B cell (primary cell): Measurements from ENCODE around the gene NOXA1. TPM values are rescaled to one million over a fixed set of nuclear protein-coding genes. Genes with fewer than 3 reads are reported as not detected.
A peak's percentile ranks its signal among the peaks of the same experiment; 100 is the strongest.

ENCODE experiments used
- ATAC-seq: fragments of 200-7000 bp; cut with Tn5 transposase; one replicate; pipeline ENCODE4 v1.10.0; 2021; ENCODE audit warnings: low read depth, mild to moderate bottlenecking, moderate number of reproducible peaks, moderate library complexity
- CTCF ChIA-PET: fragments of 350-600 bp; sonication (Branson Sonifier 250); formaldehyde crosslinking; loops from one replicate; lab custom pipeline; 2021; ENCODE audit warnings: antibody characterized with exemption, inconsistent platforms; lab: Charles Lee
- POLR2A ChIA-PET: fragments of 350-600 bp; sonication (Branson Sonifier 250); formaldehyde crosslinking; loops from one replicate; lab custom pipeline; 2021; ENCODE audit warnings: antibody characterized with exemption; lab: Charles Lee
- DNase-seq: peaks from one replicate; pipeline ENCODE4 v3.0.0; 2013
- H2AFZ ChIP-seq: 2 replicates; pipeline ENCODE4 v1.6.1; 2012; ENCODE audit warnings: mild to moderate bottlenecking, low read depth, low read length; ENCODE audit not compliant: insufficient read depth, poor library complexity, severe bottlenecking
- H3K27ac ChIP-seq, 2 donors: 1 replicate in 1 of 2; 2 replicates in 1 of 2; pipeline ENCODE4 v1.5.1; 2012 to 2013; ENCODE audit warnings: low read length in 2 of 2, mild to moderate bottlenecking in 2 of 2, moderate library complexity in 1 of 2
- H3K27me3 ChIP-seq, 4 experiments: fragments of 200-600 bp in 1 of 4; sonication (generic) in 1 of 4; replicated peaks in 1 of 4; 1 replicate in 2 of 4; 2 replicates in 2 of 4; pipeline versions ENCODE4 v1.6.1 to v1.7.0; 2013 to 2016; ENCODE audit warnings: low read length in 3 of 4, mild to moderate bottlenecking in 2 of 4, mixed read lengths in 1 of 4, moderate library complexity in 1 of 4; ENCODE audit not compliant: insufficient read depth in 4 of 4, control insufficient read depth in 3 of 4; ENCODE audit errors: control extremely low read depth in 1 of 4
- H3K36me3 ChIP-seq, 2 experiments: replicated peaks in 1 of 2; 1 replicate in 1 of 2; 2 replicates in 1 of 2; pipeline versions ENCODE4 v1.6.1 to v1.7.1; 2013; ENCODE audit warnings: low read length in 1 of 2; ENCODE audit not compliant: insufficient read depth in 2 of 2, control insufficient read depth in 1 of 2; ENCODE audit errors: control extremely low read depth in 1 of 2, extremely low read depth in 1 of 2
- H3K4me1 ChIP-seq, 2 donors: fragments of 200-600 bp in 1 of 2; sonication (generic) in 1 of 2; 1 replicate in 1 of 2; 2 replicates in 1 of 2; pipeline versions ENCODE4 v1.5.1 to v1.6.1; 2013 to 2017; ENCODE audit warnings: low read length in 2 of 2; ENCODE audit not compliant: control insufficient read depth in 2 of 2, insufficient read depth in 2 of 2
- H3K4me2 ChIP-seq: replicated peaks from 2 replicates; pipeline ENCODE3; 2012; ENCODE audit warnings: mild to moderate bottlenecking, low read depth, low read length; ENCODE audit not compliant: poor library complexity, severe bottlenecking
- H3K4me3 ChIP-seq, 5 experiments: fragments of 200-600 bp in 1 of 5; sonication (generic) in 1 of 5; 1 replicate in 3 of 5; 2 replicates in 2 of 5; pipeline versions ENCODE4 v1.5.1 to v1.7.0; 2011 to 2016; ENCODE audit warnings: low read length in 4 of 5, mild to moderate bottlenecking in 4 of 5, low read depth in 2 of 5, control low read depth in 1 of 5, moderate library complexity in 1 of 5; ENCODE audit not compliant: insufficient read depth in 1 of 5; ENCODE audit errors: control extremely low read depth in 1 of 5, extremely low read depth in 1 of 5
- H3K79me2 ChIP-seq: fragments of 200-600 bp; sonication (generic); one replicate; pipeline ENCODE4 v1.6.0; 2016; ENCODE audit warnings: low read length; ENCODE audit not compliant: control insufficient read depth, insufficient read depth
- H3K9ac ChIP-seq: fragments of 200-600 bp; sonication (generic); 2 replicates; pipeline ENCODE4 v1.6.1; 2017; ENCODE audit warnings: mild to moderate bottlenecking, low read length, moderate library complexity
- H3K9me3 ChIP-seq, 3 donors: one replicate each; pipeline versions ENCODE4 v1.6.1 to v1.7.1; 2013; ENCODE audit warnings: low read length in 2 of 3; ENCODE audit not compliant: control insufficient read depth in 2 of 3, insufficient read depth in 1 of 3; ENCODE audit errors: control extremely low read depth in 1 of 3
- H4K20me1 ChIP-seq: 2 replicates; pipeline ENCODE4 v1.6.0; 2012; ENCODE audit warnings: mild to moderate bottlenecking, low read length; ENCODE audit not compliant: insufficient read depth, control insufficient read depth, poor library complexity, severe bottlenecking
- H3K27ac Mint-ChIP-seq: one replicate; pipeline ENCODE4 v1.8.0; 2021; ENCODE audit warnings: mixed read lengths
- H3K27me3 Mint-ChIP-seq: one replicate; pipeline ENCODE4 v1.8.0; 2021; ENCODE audit warnings: mixed read lengths
- H3K4me1 Mint-ChIP-seq: one replicate; pipeline ENCODE4 v1.8.0; 2021; ENCODE audit warnings: mixed read lengths
- H3K4me3 Mint-ChIP-seq: one replicate; pipeline ENCODE4 v1.8.0; 2021; ENCODE audit warnings: mixed read lengths
- H3K9me3 Mint-ChIP-seq: one replicate; pipeline ENCODE4 v1.8.0; 2022; ENCODE audit warnings: mixed read lengths; ENCODE audit not compliant: insufficient read depth
- EZH2 ChIP-seq: IDR thresholded peaks from 2 replicates; pipeline ENCODE4 v1.6.1; 2012; ENCODE audit warnings: borderline replicate concordance, low read depth, mild to moderate bottlenecking, moderate library complexity, low read length; ENCODE audit not compliant: insufficient read depth, poor library complexity, severe bottlenecking
- WGBS: methylation state at CpG from one replicate; pipeline ENCODE4 v1.1.5; 2013; ENCODE audit warnings: missing lambda C conversion rate; ENCODE audit not compliant: insufficient coverage; 5-methylcytosine and 5-hydroxymethylcytosine counted together
- intact Hi-C: fragments of 100-400 bp; cut with micrococcal nuclease; formaldehyde crosslinking; loops from one replicate; pipeline ENCODE4 v1.10.0; 2022
- polyA plus RNA-seq: library from polyadenylated mRNA; depleted of rRNA; stranded (reverse); fragments of >200 nt; gene quantifications from 2 replicates; pipeline ENCODE4 v1.2.3, GENCODE V29; 2012
- total RNA-seq, 2 donors: library from RNA; stranded (reverse); fragments of 120-200 nt in 1 of 2; gene quantifications; 1 replicate in 1 of 2; 2 replicates in 1 of 2; pipeline versions ENCODE4 v1.2.3 to v1.2.4, GENCODE V29; 2013 to 2022
- TF ChIP-seq, protein P1 (sequence below): fragments of 200-600 bp; IDR thresholded peaks from one replicate; pipeline ENCODE4 v1.8.0; 2022; ENCODE audit warnings: antibody characterized with exemption, mild to moderate bottlenecking

Gene NOXA1
- total and polyA plus RNA-seq, 2 donors (not counting 1 experiment from before 2014, with no cell fraction given): 5.7 to 7.7 TPM

DNA sequence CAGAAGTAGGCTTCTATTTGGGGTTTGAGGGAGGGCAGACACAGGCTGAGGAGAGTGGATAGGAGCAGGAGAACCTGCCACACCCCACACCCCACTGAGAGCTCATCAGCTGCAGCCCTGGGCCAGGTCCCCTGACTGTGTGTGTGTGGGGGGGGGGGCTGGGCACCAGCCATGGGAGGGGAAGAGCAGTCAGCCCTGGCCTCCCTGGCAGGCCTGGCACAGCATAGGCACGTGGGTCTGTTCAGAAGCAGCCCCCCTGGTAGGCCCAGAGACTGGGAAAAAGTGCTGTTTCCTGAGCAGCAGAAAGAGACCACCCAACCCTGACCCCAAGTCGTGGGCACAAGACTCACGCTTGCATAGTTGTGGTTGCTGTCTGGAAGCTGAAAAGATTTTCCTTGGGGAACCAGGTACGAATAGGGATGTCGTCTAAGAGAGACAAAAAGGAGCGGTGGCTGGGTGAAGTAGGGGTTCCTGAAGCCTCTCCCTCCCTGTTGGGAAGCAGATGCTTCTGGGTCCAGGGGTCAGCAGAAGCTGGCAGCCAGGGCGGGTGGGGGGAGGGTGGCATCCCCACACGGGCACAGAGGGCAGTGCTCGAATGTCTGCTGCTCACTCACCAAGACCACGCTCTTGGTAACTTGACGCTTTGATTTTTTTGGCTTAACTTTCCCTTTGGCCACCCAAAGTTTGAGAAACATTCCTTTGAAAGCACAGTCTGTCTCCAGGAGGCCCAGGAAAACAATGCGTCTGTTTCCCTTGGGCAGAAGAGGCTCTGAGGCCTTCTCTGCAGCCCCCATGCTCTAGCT is 33.1 kb downstream of the NOXA1 start:
- H3K36me3 ChIP-seq: peaks cover 0 to 3% of the 10 kb centered on the region in 2 experiments
- peaks cover 0 to 6% (median 0%) of the 10 kb centered on the region in 3 donors for H3K9me3 ChIP-seq
- intact Hi-C loops: loop anchor here (10.0 kb wide), 1 partner anchor 661 kb away; the partner anchor contains the start of genes CCDC183 and TMEM141
- 79% methylated on average over 12 of the region's 12 CpGs for WGBS
- H3K4me3 ChIP-seq: no peak overlapping the region
- H3K79me2 ChIP-seq: peaks cover 6% of the 10 kb centered on the region
- H4K20me1 ChIP-seq: peaks cover 16% of the 10 kb centered on the region
- POLR2A ChIA-PET: no interaction called here
- no peak overlapping the region for H3K9ac ChIP-seq
- no peak overlapping the region for H2AFZ ChIP-seq
- DNase-seq: peak; percentile 34
- no peak for ATAC-seq
- H3K9me3 Mint-ChIP-seq: no peaks in the 10 kb centered on the region
- H3K27me3 ChIP-seq: no peaks in the 10 kb centered on the region
- no peaks in the 10 kb centered on the region for H3K27me3 Mint-ChIP-seq
- H3K4me3 Mint-ChIP-seq: peak overlapping the region; percentile 44
- CTCF ChIA-PET: no interaction called here
- H3K4me1 Mint-ChIP-seq: peaks cover 37% of the 10 kb centered on the region
- TF ChIP-seq EZH2: no peak
- TF ChIP-seq, protein P1, sequence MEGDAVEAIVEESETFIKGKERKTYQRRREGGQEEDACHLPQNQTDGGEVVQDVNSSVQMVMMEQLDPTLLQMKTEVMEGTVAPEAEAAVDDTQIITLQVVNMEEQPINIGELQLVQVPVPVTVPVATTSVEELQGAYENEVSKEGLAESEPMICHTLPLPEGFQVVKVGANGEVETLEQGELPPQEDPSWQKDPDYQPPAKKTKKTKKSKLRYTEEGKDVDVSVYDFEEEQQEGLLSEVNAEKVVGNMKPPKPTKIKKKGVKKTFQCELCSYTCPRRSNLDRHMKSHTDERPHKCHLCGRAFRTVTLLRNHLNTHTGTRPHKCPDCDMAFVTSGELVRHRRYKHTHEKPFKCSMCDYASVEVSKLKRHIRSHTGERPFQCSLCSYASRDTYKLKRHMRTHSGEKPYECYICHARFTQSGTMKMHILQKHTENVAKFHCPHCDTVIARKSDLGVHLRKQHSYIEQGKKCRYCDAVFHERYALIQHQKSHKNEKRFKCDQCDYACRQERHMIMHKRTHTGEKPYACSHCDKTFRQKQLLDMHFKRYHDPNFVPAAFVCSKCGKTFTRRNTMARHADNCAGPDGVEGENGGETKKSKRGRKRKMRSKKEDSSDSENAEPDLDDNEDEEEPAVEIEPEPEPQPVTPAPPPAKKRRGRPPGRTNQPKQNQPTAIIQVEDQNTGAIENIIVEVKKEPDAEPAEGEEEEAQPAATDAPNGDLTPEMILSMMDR: no peak
- peak overlapping the region; percentile 6 for H3K27ac Mint-ChIP-seq
- H3K4me1 ChIP-seq: peaks cover 56 to 69% of the 10 kb centered on the region in 2 donors
- no peak overlapping the region for H3K4me2 ChIP-seq
- H3K27ac ChIP-seq: no peak overlapping the region

DNA sequence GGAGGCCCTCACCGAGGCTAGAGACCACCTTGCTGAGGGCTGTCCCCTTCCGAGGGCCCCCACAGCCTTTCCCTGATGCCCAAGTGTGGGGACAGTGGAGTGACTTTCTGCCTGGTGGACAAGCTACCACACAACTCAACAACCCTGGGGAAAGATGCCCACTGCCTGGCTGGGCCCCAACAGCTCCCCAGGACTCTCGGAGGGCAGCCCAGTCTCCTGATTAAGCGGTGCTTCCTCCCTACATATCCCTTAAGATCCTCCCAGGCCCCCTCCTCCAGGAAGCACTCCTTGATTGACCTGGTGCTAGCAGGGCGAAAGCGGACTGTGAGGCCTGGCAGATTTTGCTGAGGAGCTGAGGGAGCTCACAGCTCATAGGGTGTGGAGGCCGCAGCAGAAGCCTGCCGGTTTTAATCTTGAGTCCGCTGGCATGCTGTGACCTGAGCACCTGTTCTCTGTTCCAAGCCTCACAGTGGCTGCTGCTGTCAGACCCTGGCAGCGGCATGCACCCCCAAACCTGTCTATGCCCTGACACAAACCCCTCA is 33.7 kb downstream of the NOXA1 start:
- intact Hi-C loops: loop anchor here (10.0 kb wide), 1 partner anchor 662 kb away; the partner anchor contains the start of genes CCDC183 and TMEM141
- WGBS: 100% methylated on average over 6 of the region's 10 CpGs
- no peak overlapping the region for H3K27ac Mint-ChIP-seq
- Histone ChIP-seq H3K9me3 (peaks cover 0 to 9% (median 0%) of the 10 kb centered on the region in 3 donors), H3K27ac (no peak overlapping the region), H4K20me1 (peaks cover 16% of the 10 kb centered on the region), H3K4me1 (peaks cover 60 to 72% of the 10 kb centered on the region in 2 donors), H3K4me2 (no peak overlapping the region), H3K79me2 (peaks cover 6% of the 10 kb centered on the region), H3K9ac (no peak overlapping the region), H2AFZ (no peak overlapping the region), H3K4me3 (no peak overlapping the region), H3K36me3 (peaks cover 0 to 3% of the 10 kb centered on the region in 2 experiments), H3K27me3 (no peaks in the 10 kb centered on the region)
- ChIA-PET POLR2A (no interaction called here), CTCF (no interaction called here)
- DNase-seq (peak; percentile 17), ATAC-seq (no peak)
- H3K4me1 Mint-ChIP-seq: peaks cover 40% of the 10 kb centered on the region
- TF ChIP-seq, protein P1: no peak
- no peak for TF ChIP-seq EZH2
- H3K4me3 Mint-ChIP-seq: peak overlapping the region; percentile 23
- no peaks in the 10 kb centered on the region for H3K9me3 Mint-ChIP-seq
- H3K27me3 Mint-ChIP-seq: no peaks in the 10 kb centered on the region
